ENCODE measurements around the gene ERMP1. TPM values are rescaled to one million over a fixed set of nuclear protein-coding genes. Genes with fewer than 3 reads are reported as not detected.
"Not testable (repeated sequence)": the region's sequence is repeated elsewhere in the genome, so short reads cannot be mapped to it uniquely, and the experiment has no call there.

The ERMP1 gene
- total and polyA plus RNA-seq, 10 of the 15 experiments (the other 5 are each of a cell fraction or from before 2014, with no cell fraction given) = 2.4 to 42.1 (median 8.1) TPM

DNA sequence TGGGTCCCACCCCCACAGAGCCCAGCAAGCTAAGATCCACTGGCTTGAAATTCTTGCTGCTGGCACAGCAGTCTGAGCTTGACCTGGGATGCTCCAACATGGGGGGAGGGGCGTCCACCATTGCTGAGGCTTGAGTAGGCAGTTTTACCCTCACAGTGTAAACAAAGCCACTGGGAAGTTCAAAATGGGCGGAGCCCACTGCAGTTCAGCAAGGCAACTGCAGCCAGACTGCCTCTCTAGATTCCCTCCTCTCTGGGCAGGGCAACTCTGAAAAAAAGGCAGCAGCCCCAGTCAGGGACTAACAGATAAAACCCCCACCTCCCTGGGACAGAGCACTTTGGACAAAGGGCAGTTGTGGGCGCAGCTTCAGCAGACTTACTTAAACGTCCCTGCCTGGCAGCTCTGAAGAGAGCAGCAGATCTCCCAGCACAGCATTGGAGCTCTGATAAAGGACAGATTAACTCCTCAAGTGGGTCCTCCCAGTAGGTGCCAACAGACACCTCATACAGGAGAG is 53.2 kb downstream of the ERMP1 start:
- ATAC-seq; H3K27me3 ChIP-seq (replicated peaks in 1 of 2; ENCODE audit: control insufficient read depth in 2 of 2, insufficient read depth in 2 of 2, low read length in 1 of 2); FAIRE-seq; H3K4me3 ChIP-seq; H3K79me2 ChIP-seq (ENCODE audit: control insufficient read depth, insufficient read depth, low read length); intact Hi-C loops (cut with micrococcal nuclease; ENCODE audit: unreplicated experiment); H2AFZ ChIP-seq (ENCODE audit: control insufficient read depth, low read depth, low read length); H3K4me1 ChIP-seq (ENCODE audit: control insufficient read depth, insufficient read depth, low read length); BruUV-seq (replicated peaks); in situ Hi-C loops (cut with MboI); DNase-seq (ENCODE audit: low read depth, low spot score); H3K9ac ChIP-seq (ENCODE audit: control insufficient read depth, insufficient read depth, low read length); H4K20me1 ChIP-seq (ENCODE audit: control insufficient read depth, insufficient read depth); H3K4me2 ChIP-seq (ENCODE audit: control insufficient read depth, insufficient read depth); RAD21 ChIA-PET (ENCODE audit: unreplicated experiment); CTCF ChIA-PET; H3K27ac ChIP-seq (ENCODE audit: control insufficient read depth, insufficient read depth); POLR2A ChIA-PET: not testable (repeated sequence)
- peaks cover 15 to 40% of the 10 kb centered on the region in 2 experiments for H3K36me3 ChIP-seq (ENCODE audit: control insufficient read depth in 2 of 2, insufficient read depth in 2 of 2, low read length in 1 of 2)
- 94% methylated on average over 4 of the region's 4 CpGs for WGBS (ENCODE audit: insufficient coverage, insufficient replicate concordance, low lambda C conversion rate, missing lambda C conversion rate)
- H3K9me3 ChIP-seq (replicated peaks; ENCODE audit: control insufficient read depth, insufficient read depth, low read length) = peaks cover 19% of the 10 kb centered on the region
- TF ChIP-seq POLR2A (IDR thresholded peaks at IDR 0.05; ENCODE audit: low read depth, low read length) = 0 out of 2 replicates have a peak, but pooled peaks have one; percentile 18
- SMC1A ChIA-PET (ENCODE audit: uncharacterized antibody, unreplicated experiment) = interaction anchor here (1.1 to 1.7 kb wide), 2 partner anchors 10 to 171 kb away, joined by 3 to 7 read pairs; no protein-coding TSS in a partner anchor

DNA sequence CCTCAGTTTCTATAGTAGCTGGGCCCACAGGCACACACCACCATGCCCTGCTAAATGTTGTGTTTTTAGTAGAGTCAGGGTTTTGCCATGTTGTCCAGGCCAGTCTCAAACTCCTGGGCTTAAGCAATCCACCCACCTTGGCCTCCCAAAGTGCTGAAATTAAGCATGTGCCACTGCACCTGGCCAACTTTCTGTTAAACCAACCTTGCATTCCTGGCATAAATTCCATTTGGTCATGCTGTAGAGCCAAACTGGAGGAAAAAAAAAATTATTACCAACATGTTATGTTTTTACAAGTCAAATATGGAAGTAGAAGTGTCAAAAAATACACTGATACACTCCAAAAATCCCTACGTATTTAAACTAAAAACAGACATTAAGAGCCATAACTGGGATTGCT is 54.1 kb downstream of the ERMP1 start:
- intact Hi-C loops (cut with micrococcal nuclease; ENCODE audit: unreplicated experiment) (no loop called here), in situ Hi-C loops (cut with MboI) (no loop called here)
- CTCF ChIA-PET = no interaction called here
- H3K36me3 ChIP-seq (ENCODE audit: control insufficient read depth in 2 of 2, insufficient read depth in 2 of 2, low read length in 1 of 2) = peaks cover 17 to 40% of the 10 kb centered on the region in 2 experiments
- H2AFZ ChIP-seq (ENCODE audit: control insufficient read depth, low read depth, low read length) = no peak overlapping the region
- H3K79me2 ChIP-seq (ENCODE audit: control insufficient read depth, insufficient read depth, low read length) = no peaks in the 10 kb centered on the region
- ATAC-seq (no peak), FAIRE-seq (no peak), DNase-seq (ENCODE audit: low read depth, low spot score) (no peak)
- H4K20me1 ChIP-seq (ENCODE audit: control insufficient read depth, insufficient read depth) = no peaks in the 10 kb centered on the region
- no peak overlapping the region for H3K27ac ChIP-seq (ENCODE audit: control insufficient read depth, insufficient read depth)
- H3K9me3 ChIP-seq (replicated peaks; ENCODE audit: control insufficient read depth, insufficient read depth, low read length) = peaks cover 19% of the 10 kb centered on the region
- 88% methylated on average over 1 of the region's 1 CpG for WGBS (ENCODE audit: insufficient coverage, insufficient replicate concordance, low lambda C conversion rate, missing lambda C conversion rate)
- H3K4me2 ChIP-seq (ENCODE audit: control insufficient read depth, insufficient read depth) = no peak overlapping the region
- no TSS peak for BruUV-seq (replicated peaks)
- RAD21 ChIA-PET (ENCODE audit: unreplicated experiment) = no interaction called here
- no peaks in the 10 kb centered on the region for H3K4me1 ChIP-seq (ENCODE audit: control insufficient read depth, insufficient read depth, low read length)
- no peak overlapping the region for H3K4me3 ChIP-seq
- POLR2A ChIA-PET = no interaction called here
- TF ChIP-seq HDGF (IDR thresholded peaks at IDR 0.05) = no peak
- TF ChIP-seq CBX5 (IDR thresholded peaks at IDR 0.05; ENCODE audit: low read depth) = peak; percentile 62; the same call in 1 of the 2 replicates
- TF ChIP-seq SIX5 (IDR thresholded peaks at IDR 0.05; ENCODE audit: low read depth, low read length, severe bottlenecking) = no peak
- TF ChIP-seq YY1 (IDR thresholded peaks at IDR 0.05; ENCODE audit: low read depth, low read length) = no peak
- H3K27me3 ChIP-seq (replicated peaks in 1 of 2; ENCODE audit: control insufficient read depth in 2 of 2, insufficient read depth in 2 of 2, low read length in 1 of 2) = no peaks in the 10 kb centered on the region
- SMC1A ChIA-PET (ENCODE audit: uncharacterized antibody, unreplicated experiment) = interaction anchor here (1.0 to 1.3 kb wide), 2 partner anchors 9 to 11 kb away, joined by 3 to 5 read pairs; no protein-coding TSS in a partner anchor
- H3K9ac ChIP-seq (ENCODE audit: control insufficient read depth, insufficient read depth, low read length) = no peak overlapping the region

Measured in GM12878 (cell line).